ENCODE data around the gene PPP1R15A. TPM values are rescaled to one million over a fixed set of nuclear protein-coding genes. Genes with fewer than 3 reads are reported as not detected.

The PPP1R15A gene
- total RNA-seq, result 10 to 100 TPM in 4 of 6 experiments, 1 to 10 TPM in 2; 4.5 to 25.6 (median 12.2) TPM
- long read RNA-seq, partial matches to known transcripts, result 1 of 6 reads
- long read RNA-seq, other reads (novel, unspliced or antisense), result 1 of 6 reads

DNA sequence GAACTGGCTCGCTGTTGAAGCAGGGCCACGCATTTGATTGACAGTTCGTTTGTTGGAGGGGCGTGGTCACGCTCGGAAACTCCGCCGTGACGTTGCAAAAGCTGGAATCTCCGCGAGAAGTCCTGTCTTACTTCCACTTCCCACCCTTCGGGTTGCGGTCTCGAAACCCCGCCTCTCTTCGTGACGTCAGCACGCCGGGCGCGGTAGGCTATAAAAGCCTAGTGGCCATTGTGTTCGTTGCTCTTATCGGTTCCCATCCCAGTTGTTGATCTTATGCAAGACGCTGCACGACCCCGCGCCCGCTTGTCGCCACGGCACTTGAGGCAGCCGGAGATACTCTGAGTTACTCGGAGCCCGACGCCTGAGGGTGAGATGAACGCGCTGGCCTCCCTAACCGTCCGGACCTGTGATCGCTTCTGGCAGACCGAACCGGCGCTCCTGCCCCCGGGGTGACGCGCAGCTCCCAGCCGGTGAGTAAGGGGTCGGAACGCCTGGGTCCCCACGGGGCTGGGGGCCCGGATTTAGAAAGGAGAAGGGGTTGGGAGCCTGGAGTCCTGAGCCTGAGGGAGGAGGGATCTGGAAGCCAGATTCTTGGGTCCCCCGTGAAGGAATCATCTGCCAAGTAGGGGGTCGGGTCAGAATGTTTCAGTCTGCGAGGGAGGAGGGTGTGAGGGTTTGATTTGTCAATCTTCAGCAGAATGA lies at the start of gene PPP1R15A:
TSS of gene PPP1R15A (plus strand) at position 240 of the 702 bp plus-strand sequence. CDS start 813 bp downstream, outside the sequence.
- H3K27me3 ChIP-seq, result no peaks in the 10 kb centered on the region
- DNase-seq (peak; percentile 96 to 99 (median 98)), ATAC-seq (peak; percentile 67 to 79 (median 78))
- H3K4me3 ChIP-seq, result peak within 1 kb of the TSS; percentile 73 to 95 (median 92)
- under 1% methylated on average over 41 of the region's 53 CpGs for WGBS (ENCODE audit: insufficient coverage, low coverage, low lambda C conversion rate, missing lambda C conversion rate)
- peaks cover 0 to 28% (median 6%) of the 10 kb centered on the region in 4 donors for H3K36me3 ChIP-seq
- no peaks in the 10 kb centered on the region for H3K9me3 ChIP-seq
- H3K4me1 ChIP-seq, result peaks cover 0 to 28% (median 13%) of the 10 kb centered on the region in 4 donors
- TF ChIP-seq, protein P1, sequence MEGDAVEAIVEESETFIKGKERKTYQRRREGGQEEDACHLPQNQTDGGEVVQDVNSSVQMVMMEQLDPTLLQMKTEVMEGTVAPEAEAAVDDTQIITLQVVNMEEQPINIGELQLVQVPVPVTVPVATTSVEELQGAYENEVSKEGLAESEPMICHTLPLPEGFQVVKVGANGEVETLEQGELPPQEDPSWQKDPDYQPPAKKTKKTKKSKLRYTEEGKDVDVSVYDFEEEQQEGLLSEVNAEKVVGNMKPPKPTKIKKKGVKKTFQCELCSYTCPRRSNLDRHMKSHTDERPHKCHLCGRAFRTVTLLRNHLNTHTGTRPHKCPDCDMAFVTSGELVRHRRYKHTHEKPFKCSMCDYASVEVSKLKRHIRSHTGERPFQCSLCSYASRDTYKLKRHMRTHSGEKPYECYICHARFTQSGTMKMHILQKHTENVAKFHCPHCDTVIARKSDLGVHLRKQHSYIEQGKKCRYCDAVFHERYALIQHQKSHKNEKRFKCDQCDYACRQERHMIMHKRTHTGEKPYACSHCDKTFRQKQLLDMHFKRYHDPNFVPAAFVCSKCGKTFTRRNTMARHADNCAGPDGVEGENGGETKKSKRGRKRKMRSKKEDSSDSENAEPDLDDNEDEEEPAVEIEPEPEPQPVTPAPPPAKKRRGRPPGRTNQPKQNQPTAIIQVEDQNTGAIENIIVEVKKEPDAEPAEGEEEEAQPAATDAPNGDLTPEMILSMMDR (IDR thresholded peaks at IDR 0.05), result peak in 1 of 4 donors; percentile 12
- TF ChIP-seq POLR2A (IDR thresholded peaks at IDR 0.05), result peak; percentile 99
- H3K27ac ChIP-seq, result peak within 1 kb of the TSS; percentile 99 to 100 (median 100)
- intact Hi-C loops (cut with DNase I), result no loop called here

DNA sequence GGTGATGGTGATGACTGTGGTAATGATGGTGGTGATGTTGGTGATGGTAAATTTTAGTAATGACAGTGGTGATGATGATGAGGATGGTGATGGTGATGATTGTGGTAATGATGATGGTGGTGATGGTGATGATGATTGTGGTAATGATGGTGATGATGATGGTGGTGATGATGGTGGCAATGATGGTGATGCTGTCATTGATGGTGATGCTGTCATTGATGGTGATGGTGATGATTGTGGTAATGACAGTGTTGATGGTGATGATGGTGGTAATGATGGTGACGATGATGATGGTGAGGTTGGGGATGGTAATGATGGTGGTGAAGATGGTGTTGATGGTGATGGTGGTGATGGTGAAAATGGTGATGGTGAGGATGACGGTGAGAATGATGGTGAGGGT lies 49.7 kb upstream of the PPP1R15A start:
- ATAC-seq (no peak), DNase-seq (no peak)
- H3K4me1 ChIP-seq, result peaks cover 0 to 39% (median 19%) of the 10 kb centered on the region in 4 donors
- intact Hi-C loops (cut with DNase I), result no loop called here
- no peak overlapping the region for H3K4me3 ChIP-seq
- TF ChIP-seq, protein P1 (IDR thresholded peaks at IDR 0.05), result no peak
- no peak for TF ChIP-seq POLR2A (IDR thresholded peaks at IDR 0.05)
- H3K9me3 ChIP-seq, result no peaks in the 10 kb centered on the region
- H3K27ac ChIP-seq, result no peak overlapping the region
- H3K36me3 ChIP-seq, result no peaks in the 10 kb centered on the region
- H3K27me3 ChIP-seq, result no peaks in the 10 kb centered on the region
- 100% methylated on average over 2 of the region's 2 CpGs for WGBS (ENCODE audit: insufficient coverage, low coverage, low lambda C conversion rate, missing lambda C conversion rate)

DNA sequence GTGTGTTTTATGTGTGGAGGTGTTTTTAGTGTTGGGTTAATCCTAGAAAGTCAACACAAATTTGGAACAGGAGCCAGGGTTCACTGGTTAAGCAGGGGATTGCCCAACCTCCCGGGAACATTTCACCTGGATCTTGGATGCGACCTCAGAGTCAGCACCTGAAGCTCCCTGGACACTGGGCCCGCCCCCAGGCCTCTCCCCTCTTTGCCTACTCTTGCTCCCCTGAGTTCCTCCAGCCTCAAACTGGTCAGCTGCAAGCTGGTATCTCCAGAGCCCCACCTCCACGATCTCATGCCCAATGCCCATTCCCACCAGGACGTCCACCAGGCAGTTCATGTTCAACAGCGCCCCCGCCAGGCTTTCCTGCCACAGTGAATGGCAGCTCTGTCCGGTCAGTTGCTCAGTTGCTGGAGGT lies 45.6 kb upstream of the PPP1R15A start:
- peak; percentile 86 to 91 (median 89) for ATAC-seq
- Histone ChIP-seq H3K4me3 (no peak overlapping the region), H3K4me1 (peaks cover 0 to 42% (median 13%) of the 10 kb centered on the region in 4 donors), H3K27me3 (no peaks in the 10 kb centered on the region), H3K36me3 (no peaks in the 10 kb centered on the region), H3K27ac (peak overlapping the region in 2 of 3 donors; percentile 62 to 71), H3K9me3 (no peaks in the 10 kb centered on the region)
- peak; percentile 69 to 94 (median 90) for DNase-seq
- 23% methylated on average over 7 of the region's 8 CpGs for WGBS (ENCODE audit: insufficient coverage, low coverage, low lambda C conversion rate, missing lambda C conversion rate)
- intact Hi-C loops (cut with DNase I), result no loop called here
- TF ChIP-seq, protein P1 (IDR thresholded peaks at IDR 0.05), result peak; percentile 13 to 53 (median 43)
- TF ChIP-seq POLR2A (IDR thresholded peaks at IDR 0.05), result no peak

DNA sequence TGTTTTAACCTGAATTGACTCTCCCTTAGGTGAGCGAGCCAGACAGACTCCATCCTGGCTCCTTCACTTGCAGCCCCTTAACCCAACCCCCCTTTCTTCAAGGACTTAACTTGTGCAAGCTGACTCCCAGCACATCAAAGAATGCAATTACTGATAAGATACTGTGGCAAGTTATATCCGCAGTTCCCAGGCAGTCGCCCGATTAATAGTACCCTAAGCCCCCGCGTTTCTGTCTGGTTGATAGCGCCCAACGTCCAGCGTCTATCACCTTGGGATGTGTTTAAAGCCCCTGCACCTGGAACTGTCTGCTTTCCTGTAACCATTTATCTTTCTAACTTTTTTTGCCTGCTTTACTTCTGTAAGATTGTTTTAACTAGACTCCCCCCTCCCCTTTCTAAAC lies 42.1 kb upstream of the PPP1R15A start:
- WGBS (ENCODE audit: insufficient coverage, low coverage, low lambda C conversion rate, missing lambda C conversion rate), result 82% methylated on average over 9 of the region's 9 CpGs
- ATAC-seq, result no peak
- peaks cover 0 to 48% (median 13%) of the 10 kb centered on the region in 4 donors for H3K4me1 ChIP-seq

More for the DNA sequence above, 42.1 kb upstream of the PPP1R15A start:
- peak overlapping the region in 1 of 3 donors; percentile 53 for H3K27ac ChIP-seq
- H3K27me3 ChIP-seq, result no peaks in the 10 kb centered on the region
- TF ChIP-seq POLR2A (IDR thresholded peaks at IDR 0.05), result no peak
- TF ChIP-seq, protein P1 (IDR thresholded peaks at IDR 0.05), result no peak
- DNase-seq, result no peak
- no peaks in the 10 kb centered on the region for H3K9me3 ChIP-seq
- intact Hi-C loops (cut with DNase I), result loop anchor here in 1 of 2 donors (10.0 kb wide), 1 partner anchor 155 kb away; the partner anchor contains the start of gene NTN5
- H3K36me3 ChIP-seq, result no peaks in the 10 kb centered on the region
- no peak overlapping the region for H3K4me3 ChIP-seq

Data from right lobe of liver (tissue), 6 donors.